ENCODE measurements around the gene PELI2. TPM values are rescaled to one million over a fixed set of nuclear protein-coding genes. Genes with fewer than 3 reads are reported as not detected.

The PELI2 gene
- total RNA-seq, 1 experiment from 2014 or later, result 23.5 TPM

- TF ChIP-seq ZSCAN18 (CRISPR knock-in tag; IDR thresholded peaks at IDR 0.05), result no peak
Measured at GRCh38 chr14:56290195-56290594, 172.0 kb downstream of the PELI2 start (continued).

GRCh38 chr14:56292970-56293369 is 174.8 kb downstream of the PELI2 start:
- no peak for ATAC-seq
- H3K9me3 Mint-ChIP-seq, result no peaks in the 10 kb centered on the region
- no peak overlapping the region for H3K27ac Mint-ChIP-seq
- H3K27me3 Mint-ChIP-seq (ENCODE audit: low read depth), result no peaks in the 10 kb centered on the region
- ChIA-PET CTCF (interaction anchor here (1.2 kb wide), 1 partner anchor 182 kb away, joined by 3 read pairs; no protein-coding TSS in a partner anchor), POLR2A (no interaction called here)
- DNase-seq (ENCODE audit: low spot score), result no peak
- H3K4me1 Mint-ChIP-seq, result no peaks in the 10 kb centered on the region
- peaks cover 7% of the 10 kb centered on the region; the same call in 1 of the 2 replicates for H3K36me3 Mint-ChIP-seq
- no peak overlapping the region for H3K4me3 Mint-ChIP-seq
- TF ChIP-seq NR2C2 (CRISPR knock-in tag; IDR thresholded peaks at IDR 0.05) (no peak), ZNF532 (CRISPR knock-in tag; IDR thresholded peaks at IDR 0.05; ENCODE audit: borderline replicate concordance) (no peak), ZNF512 (CRISPR knock-in tag; IDR thresholded peaks at IDR 0.05; ENCODE audit: borderline replicate concordance) (no peak), SP1 (CRISPR knock-in tag; conservative IDR thresholded peaks at IDR 0.05) (no peak), MLX (CRISPR knock-in tag; IDR thresholded peaks at IDR 0.05) (no peak), ATF2 (CRISPR knock-in tag; IDR thresholded peaks at IDR 0.05; ENCODE audit: borderline replicate concordance, low read depth) (no peak), ZSCAN18 (CRISPR knock-in tag; IDR thresholded peaks at IDR 0.05) (no peak), SMAD4 (CRISPR knock-in tag; IDR thresholded peaks at IDR 0.05) (no peak), RORB (CRISPR knock-in tag; IDR thresholded peaks at IDR 0.05) (no peak), MXD4 (CRISPR knock-in tag; IDR thresholded peaks at IDR 0.05; ENCODE audit: borderline replicate concordance) (no peak), ATF3 (CRISPR knock-in tag; conservative IDR thresholded peaks at IDR 0.05) (no peak), IRF2 (CRISPR knock-in tag; IDR thresholded peaks at IDR 0.05; ENCODE audit: borderline replicate concordance, low read depth) (no peak), PRRX2 (CRISPR knock-in tag; IDR thresholded peaks at IDR 0.05) (no peak), CBFB (CRISPR knock-in tag; IDR thresholded peaks at IDR 0.05; ENCODE audit: low read depth) (no peak), GABPB1 (CRISPR knock-in tag; IDR thresholded peaks at IDR 0.05) (no peak), RELA (CRISPR knock-in tag; IDR thresholded peaks at IDR 0.05; ENCODE audit: borderline replicate concordance) (no peak), ATF1 (CRISPR knock-in tag; IDR thresholded peaks at IDR 0.05) (no peak), ZNF281 (CRISPR knock-in tag; IDR thresholded peaks at IDR 0.05) (no peak)

Data from WTC11 (cell line).